Esophagus muscularis mucosa (tissue), 3 donors: ENCODE results near the gene COX4I1.

ENCODE experiments used
- CTCF ChIP-seq, 3 experiments: fragments of 200-600 bp in 2 of 3; fragments of 450-650 bp in 1 of 3; sonication (generic) in 2 of 3; IDR thresholded peaks; one replicate each; pipeline ENCODE4 v1.5.1; 2017 to 2019; ENCODE audit warnings: antibody characterized with exemption in 3 of 3, mild to moderate bottlenecking in 2 of 3, moderate library complexity in 1 of 3
- POLR2A ChIP-seq: fragments of 450-650 bp; IDR thresholded peaks from one replicate; pipeline ENCODE4 v1.6.1; 2017; ENCODE audit warnings: antibody characterized with exemption, moderate library complexity, mild to moderate bottlenecking, low read depth
- POLR2AphosphoS5 ChIP-seq, 2 donors: sonication (generic); formaldehyde crosslinking; IDR thresholded peaks; one replicate each; pipeline ENCODE4 v1.6.1; 2017; ENCODE audit warnings: antibody characterized with exemption in 2 of 2

- no peak for TF ChIP-seq CTCF (IDR thresholded peaks at IDR 0.05)
- TF ChIP-seq POLR2AphosphoS5 (IDR thresholded peaks at IDR 0.05), result no peak
- TF ChIP-seq POLR2A, result no peak
These were observed 51.7 kb downstream of the COX4I1 start for GRCh38 chr16:85851034-85851785.
